Activated CD4-positive, alpha-beta T cell treated with anti-CD3 and anti-CD28 coated beads for 24 hours (primary cell): ENCODE data around the gene SERPINA9.
A peak's percentile ranks its signal among the peaks of the same experiment; 100 is the strongest.
"Not testable (repeated sequence)": the region's sequence is repeated elsewhere in the genome, so short reads cannot be mapped to it uniquely, and the experiment has no call there.

ENCODE experiments used
- DNase-seq, 2 donors: peaks; one replicate each; pipeline ENCODE4 v3.0.0-alpha.2; 2020; ENCODE audit warnings: low read depth in 2 of 2

SERPINA9 gene

GRCh38 chr14:94424371-94424770, 51.6 kb downstream of the SERPINA9 start:
- DNase-seq: no peak

DNA sequence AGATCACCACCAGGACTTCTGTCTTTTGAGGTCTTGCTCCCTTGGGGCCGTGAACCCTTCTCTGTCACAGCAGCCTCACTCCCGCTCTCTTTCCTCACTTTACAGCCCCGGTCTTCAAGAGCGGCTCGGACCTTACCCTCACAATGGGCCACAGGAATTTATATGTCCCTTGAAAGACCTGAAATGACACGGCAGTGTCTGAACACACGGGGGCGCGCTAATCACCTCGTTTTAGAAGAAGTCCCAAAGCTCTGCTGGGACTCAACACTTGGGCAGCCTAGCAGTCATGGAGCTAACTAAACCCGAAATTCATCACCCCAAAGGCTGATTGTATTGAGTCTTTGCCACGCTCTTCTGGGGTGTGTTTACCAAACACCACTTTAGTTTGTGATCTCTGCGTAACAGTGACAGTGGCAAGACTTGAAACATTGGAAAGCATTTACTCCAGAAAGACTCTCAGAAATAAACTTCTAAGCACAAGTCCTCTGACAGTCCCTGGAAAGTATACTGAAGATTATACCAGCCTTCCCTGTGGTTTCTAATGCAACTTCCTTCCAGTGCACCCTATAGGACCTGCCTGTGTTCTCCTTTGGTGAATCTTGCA, 52.4 kb downstream of the SERPINA9 start:
- peak; percentile 10 to 56 for DNase-seq

DNA sequence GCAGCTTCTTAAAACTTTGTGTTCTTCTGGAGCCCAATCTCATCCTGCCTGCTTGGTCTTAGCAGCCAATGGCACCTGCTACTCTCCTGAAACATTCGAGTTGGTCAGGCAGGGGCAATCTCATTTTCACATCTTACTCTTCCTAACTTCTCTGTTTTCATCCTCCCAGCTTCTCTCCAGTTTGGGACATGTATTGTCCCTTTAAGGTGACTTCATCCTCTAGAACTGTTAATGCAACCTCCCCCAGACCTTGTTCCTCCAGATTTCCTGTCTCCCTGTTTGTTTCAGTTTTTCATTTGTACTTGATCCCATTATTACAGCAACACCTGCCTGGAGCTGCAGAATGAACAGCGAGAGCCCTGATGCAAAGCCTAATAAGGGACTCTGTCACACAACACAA, 54.7 kb downstream of the SERPINA9 start:
- DNase-seq: no peak

- DNase-seq: not testable (repeated sequence)
Measured at GRCh38 chr14:94417497-94418205, 58.3 kb downstream of the SERPINA9 start.
